GM19324 (cell line): Measurements from ENCODE around the gene ASCL2.
"Not testable (repeated sequence)": the region's sequence is repeated elsewhere in the genome, so short reads cannot be mapped to it uniquely, and the experiment has no call there.

ENCODE experiments used
- ATAC-seq: cut with Tn5 transposase; IDR thresholded peaks from one replicate; pipeline ENCODE4 v1.9.1; 2021; ENCODE audit warnings: mild to moderate bottlenecking, moderate library complexity; ENCODE audit not compliant: unreplicated experiment, low FRiP score

The ASCL2 gene

GRCh38 chr11:2298795-2299761, 28.7 kb upstream of the ASCL2 start:
- no peak for ATAC-seq

DNA sequence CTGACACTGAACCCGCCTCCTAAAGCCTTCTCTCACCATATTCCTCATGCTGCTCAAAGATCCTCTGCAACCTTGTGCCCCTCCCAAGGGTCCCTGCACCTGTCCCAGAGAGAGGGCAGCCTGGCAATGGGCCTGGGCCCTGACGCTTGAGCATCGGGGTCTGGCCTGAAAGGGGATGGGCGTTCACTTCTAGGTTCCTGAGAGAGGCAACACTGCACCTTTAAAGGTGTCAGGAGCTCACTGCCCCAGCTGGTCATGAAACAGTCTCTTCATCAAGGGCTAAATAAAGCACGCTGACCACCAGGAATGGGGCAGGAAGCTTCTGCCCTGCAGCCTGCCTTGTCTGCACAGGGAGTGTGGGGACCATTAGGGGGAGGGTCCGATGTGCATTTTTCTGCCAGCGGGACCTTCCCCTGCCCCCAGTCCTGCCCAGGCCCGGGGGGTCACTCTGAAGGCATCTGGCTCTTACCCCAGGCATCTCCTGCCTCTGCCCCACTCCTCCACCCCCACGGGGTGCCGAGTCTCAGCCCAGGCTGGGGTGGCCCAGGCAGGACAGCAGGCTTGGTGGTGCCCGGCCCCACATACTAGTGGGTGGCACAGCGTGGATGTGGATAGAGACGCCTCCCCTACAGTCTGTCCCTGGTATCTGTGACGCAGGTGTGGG, 27.9 kb upstream of the ASCL2 start:
- ATAC-seq: no peak

DNA sequence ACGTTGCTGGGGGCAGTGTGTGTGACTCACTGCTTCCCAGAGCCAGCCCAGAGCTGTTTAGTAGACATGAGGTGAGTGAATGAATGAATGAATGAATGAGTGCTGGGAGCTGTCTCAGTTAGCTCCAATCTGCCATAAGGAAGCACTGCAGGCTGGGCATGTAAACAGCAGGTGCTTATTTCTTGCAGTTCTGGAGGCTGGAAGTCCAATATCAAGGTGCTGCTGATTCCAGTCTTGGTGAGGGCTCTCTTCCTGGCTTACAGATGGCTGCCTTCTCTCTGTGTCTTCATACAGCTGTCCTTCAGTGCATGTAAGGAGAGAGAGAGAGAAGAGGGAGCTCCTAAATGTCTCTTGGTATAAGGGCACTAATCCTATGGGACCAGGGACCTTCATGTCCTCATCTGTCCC, 27.2 kb upstream of the ASCL2 start:
- no peak for ATAC-seq

- no peak for ATAC-seq
Measured at GRCh38 chr11:2296913-2297622, 26.7 kb upstream of the ASCL2 start.

DNA sequence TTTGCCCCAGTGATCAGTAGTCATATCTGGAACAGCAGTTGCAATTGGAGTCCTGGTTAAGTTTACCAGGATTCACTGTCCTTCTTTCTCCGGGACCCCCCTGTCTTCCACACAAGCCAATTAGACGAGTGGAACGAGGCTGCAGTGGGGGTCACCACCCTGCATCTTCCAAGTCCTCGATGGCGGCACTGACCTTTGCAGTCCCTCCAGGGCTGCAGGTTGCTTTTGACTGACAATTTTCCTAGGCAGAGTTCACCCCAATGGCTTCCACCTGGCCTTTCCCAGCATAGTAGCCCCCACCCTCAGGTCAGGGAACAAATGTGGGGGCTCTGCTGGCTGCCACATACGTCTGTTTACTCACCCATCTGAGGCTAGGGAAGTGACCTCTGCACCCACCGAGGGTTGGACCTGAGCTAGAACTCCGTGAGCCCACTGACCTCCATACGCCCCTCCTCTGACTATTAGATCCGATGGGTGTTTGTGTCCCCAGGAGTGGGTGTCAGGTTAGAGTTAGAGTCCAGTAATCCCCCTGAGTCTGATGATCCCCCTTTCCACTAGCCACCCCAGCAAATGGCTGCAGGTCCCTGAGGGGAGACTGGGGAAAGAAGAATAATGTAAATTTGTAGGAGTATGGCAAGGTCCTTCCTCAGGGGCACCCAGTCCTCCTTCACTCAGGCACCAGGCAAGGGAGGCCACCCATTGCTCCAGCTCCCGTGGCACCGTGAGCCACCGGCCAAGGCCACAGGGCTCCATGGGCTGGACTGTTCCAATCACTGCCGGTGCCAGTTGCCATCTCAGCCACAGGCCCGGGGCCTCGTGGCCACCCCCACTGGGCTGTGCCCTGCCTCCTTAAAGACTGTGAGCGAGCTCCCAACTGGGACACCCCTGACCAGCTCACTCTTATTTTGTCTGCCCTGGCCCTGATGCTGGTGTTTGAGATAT, 25.9 kb upstream of the ASCL2 start:
- ATAC-seq: no peak

- ATAC-seq: no peak
Measured at GRCh38 chr11:2294926-2295290, 24.5 kb upstream of the ASCL2 start.

DNA sequence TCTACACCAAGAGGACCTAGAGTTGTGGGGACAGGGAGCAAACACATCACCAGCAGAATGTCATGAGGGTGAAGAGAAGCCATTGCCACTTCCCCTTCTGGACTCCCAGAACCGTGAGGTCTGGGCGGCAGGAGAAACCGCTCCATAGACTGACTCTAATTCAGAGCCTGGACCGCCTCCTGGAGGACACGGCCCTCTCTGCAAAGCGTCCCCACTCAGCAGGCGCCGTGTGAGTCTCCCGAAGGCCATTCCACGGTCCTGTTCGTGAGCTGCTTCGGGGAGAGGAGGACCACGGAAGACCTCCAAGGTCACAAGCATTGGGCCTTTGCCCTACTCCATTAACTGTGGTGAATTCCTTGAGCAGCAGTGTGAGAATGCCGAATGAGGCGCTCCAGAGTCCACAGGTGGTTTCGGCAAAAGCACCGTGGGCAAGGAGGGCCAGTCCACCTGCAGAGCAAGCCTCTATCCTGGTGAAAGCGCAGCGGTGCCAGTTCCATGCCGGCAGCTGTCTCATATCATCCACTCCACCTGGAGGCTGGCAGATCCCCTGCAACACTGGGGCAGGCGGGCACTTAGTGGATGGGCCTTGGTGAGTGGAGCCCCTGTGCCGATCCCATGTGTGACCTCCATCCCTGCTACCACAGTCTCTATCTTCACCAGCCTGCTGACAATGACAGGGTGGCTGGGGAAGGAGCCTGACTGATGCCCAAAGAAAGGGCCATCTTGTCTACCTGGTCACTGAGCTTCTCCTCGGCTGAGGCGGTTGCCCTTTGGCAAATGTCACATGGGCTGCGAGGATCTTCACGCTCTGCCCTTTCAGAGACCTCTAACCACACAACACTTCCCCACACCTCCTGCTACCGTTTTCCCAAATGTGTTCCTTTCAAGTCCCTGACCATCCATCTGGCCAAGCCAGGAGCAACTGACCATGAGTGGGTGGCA, 23.9 kb upstream of the ASCL2 start:
- no peak for ATAC-seq

- no peak for ATAC-seq
Measured at GRCh38 chr11:2293531-2293971, 23.2 kb upstream of the ASCL2 start.

GRCh38 chr11:2290351-2290841, 20.0 kb upstream of the ASCL2 start:
- ATAC-seq: no peak

DNA sequence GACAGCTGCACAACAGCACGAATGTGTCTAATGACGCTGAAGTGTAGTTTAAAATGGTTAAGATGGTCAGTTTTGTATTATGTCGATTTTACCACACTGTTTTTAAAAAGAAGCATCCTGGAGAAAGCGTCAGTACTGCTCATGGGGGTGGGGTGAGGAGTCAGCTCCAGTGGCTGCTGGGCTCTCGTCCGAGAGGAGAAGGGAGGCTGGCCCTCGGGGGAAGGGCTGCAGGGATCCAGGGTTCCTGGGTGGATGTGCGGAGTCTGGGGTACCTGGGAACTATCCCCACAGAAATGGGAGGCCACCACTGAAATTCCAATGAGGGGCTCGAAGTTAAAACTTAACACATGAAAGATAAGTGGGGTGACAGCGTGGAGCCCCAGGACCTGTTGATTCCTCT, 19.5 kb upstream of the ASCL2 start:
- ATAC-seq: no peak

DNA sequence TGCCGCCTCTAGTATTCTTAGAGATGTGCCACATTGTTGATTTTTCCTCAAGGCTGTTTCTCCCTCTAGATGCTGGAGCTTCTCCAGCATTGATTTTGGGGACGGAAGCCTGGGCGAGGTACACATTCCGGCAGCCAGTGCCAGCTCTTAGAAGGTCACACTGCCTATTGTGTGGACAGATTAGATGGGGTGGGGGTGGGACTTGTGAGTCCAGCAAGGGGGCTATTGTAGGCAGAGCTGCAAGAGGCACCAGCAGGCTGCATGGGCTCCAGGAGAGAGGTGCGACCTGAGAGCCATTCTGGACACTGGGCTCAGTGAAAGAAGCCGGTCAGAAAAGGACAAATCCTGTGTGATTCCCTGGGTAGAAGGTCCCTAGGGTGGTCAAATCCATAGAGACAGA, 19.0 kb upstream of the ASCL2 start:
- no peak for ATAC-seq

DNA sequence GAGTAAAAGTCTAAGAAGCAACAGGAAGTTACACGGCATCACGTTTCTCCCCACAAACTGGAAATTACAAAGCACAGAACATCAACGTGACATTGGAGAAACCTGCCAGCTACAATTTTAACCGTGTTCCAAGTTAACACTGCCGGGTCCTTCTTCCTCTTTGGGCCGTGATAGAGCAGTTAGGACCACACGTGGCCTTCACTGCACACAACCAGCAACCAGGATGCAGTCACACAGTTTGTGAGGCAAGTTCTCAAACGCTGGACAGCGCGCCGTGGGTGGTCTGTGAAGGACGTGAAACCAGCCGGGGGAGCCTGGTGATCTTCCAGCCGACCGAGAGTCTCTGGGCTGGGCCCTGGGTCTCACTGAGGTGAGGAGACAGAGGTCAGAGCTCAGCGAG, 16.7 kb upstream of the ASCL2 start:
- ATAC-seq: no peak

DNA sequence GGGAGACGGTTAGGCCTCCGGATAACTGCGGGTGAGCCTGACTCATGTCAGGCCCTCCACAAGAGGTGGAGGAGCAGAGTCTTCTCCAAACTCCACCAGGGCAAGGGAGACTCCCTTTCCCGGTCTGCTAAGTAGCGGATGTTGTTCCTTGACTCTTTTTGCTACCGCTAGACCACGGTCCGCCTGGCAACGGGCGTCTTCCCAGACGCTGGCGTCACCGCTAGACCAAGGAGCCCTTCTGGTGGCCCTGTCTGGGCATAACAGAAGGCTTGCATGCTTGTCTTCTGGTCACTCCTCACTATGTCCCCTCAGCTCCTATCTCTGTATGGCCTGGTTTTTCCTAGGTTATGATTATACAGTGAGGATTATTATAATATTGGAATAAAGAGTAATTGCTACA, 16.0 kb upstream of the ASCL2 start:
- not testable (repeated sequence) for ATAC-seq

- ATAC-seq: no peak
Measured at GRCh38 chr11:2280208-2280607, 9.8 kb upstream of the ASCL2 start.

- ATAC-seq: no peak
Measured at GRCh38 chr11:2277933-2278523, 7.6 kb upstream of the ASCL2 start.

- ATAC-seq: no peak
Measured at GRCh38 chr11:2277008-2277346, 6.6 kb upstream of the ASCL2 start.

DNA sequence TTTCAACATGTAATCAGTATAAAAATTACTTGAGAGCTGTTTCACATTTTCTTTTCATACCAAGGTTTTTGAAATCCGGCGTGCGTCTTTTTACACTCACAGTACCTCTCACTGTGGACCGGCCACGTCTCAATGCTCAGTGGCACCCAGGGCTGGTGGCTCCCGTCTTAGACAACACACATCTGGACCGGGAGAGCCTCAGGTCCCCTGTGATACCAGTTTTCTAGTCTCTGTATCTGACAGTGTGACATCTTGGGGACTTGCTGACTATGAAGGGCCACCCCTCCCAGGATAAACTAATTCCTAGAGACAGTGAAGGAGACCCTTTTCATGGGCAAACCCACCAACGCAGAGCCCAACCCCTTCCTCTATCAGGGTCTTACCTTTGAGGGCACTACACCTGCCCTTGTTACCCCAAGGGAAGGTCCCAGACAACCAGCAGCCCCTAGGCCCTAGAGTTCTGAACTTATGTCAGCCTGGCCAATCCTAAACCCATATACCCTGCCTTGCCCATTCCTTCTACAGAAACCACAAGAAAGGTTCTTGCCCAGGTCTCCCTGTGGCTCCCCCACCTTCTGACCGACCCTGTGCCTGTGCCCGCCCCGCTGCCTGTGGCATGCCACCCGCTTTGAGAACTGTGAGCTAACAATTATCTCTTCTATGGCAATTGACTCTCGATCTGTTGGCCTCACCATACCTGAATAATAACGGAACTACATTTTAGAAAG, 6.1 kb upstream of the ASCL2 start:
- ATAC-seq: no peak
